Cardiac muscle cell (in vitro differentiated cells and primary cell): ENCODE measurements around the gene GRM3. TPM values are rescaled to one million over a fixed set of nuclear protein-coding genes. Genes with fewer than 3 reads are reported as not detected.

ENCODE experiments used
- DNase-seq, 2 donors: peaks; one replicate each; pipeline versions ENCODE4 v3.0.0 to v3.0.0-alpha.2; 2010 to 2017; ENCODE audit warnings: low read depth in 1 of 2, low spot score in 1 of 2
- H3K27ac ChIP-seq: fragments of 200-600 bp; sonication (generic); 2 replicates; pipeline ENCODE4 v1.5.1; 2016
- H3K27me3 ChIP-seq: fragments of 200-600 bp; sonication (generic); 2 replicates; pipeline ENCODE4 v1.6.0; 2016; ENCODE audit warnings: control low read depth
- H3K36me3 ChIP-seq: fragments of 200-600 bp; sonication (generic); 2 replicates; pipeline ENCODE4 v1.5.1; 2016; ENCODE audit warnings: control low read depth
- H3K4me1 ChIP-seq: fragments of 200-600 bp; sonication (generic); 2 replicates; pipeline ENCODE4 v1.8.1; 2017; ENCODE audit warnings: low read depth, mild to moderate bottlenecking, mixed run types
- H3K4me3 ChIP-seq: fragments of 200-600 bp; sonication (generic); 2 replicates; pipeline ENCODE4 v1.5.1; 2016; ENCODE audit warnings: mild to moderate bottlenecking
- H3K9me3 ChIP-seq: fragments of 200-600 bp; sonication (generic); 2 replicates; pipeline ENCODE4 v1.5.1; 2017; ENCODE audit warnings: low read depth, mild to moderate bottlenecking, control low read depth
- polyA plus RNA-seq: library from polyadenylated mRNA; unstranded; fragments of >200 nt; fragmentation: Nextera tagmentation; extraction: Ambion mirVana; gene quantifications from 2 replicates; pipeline ENCODE4 v1.2.1, GENCODE V29; 2016
- total RNA-seq: library from RNA; depleted of rRNA; stranded (reverse); fragments of >200 nt; gene quantifications from 2 replicates; pipeline ENCODE4 v1.2.3, GENCODE V29; 2016
- TF ChIP-seq, protein P1 (sequence below): IDR thresholded peaks from 2 replicates; pipeline ENCODE4 v1.5.1; 2012; ENCODE audit warnings: low read depth, mild to moderate bottlenecking, low read length

GRM3 gene
- total and polyA plus RNA-seq, 2 experiments from 2014 or later, result 0.78 TPM; not detected in 1

DNA sequence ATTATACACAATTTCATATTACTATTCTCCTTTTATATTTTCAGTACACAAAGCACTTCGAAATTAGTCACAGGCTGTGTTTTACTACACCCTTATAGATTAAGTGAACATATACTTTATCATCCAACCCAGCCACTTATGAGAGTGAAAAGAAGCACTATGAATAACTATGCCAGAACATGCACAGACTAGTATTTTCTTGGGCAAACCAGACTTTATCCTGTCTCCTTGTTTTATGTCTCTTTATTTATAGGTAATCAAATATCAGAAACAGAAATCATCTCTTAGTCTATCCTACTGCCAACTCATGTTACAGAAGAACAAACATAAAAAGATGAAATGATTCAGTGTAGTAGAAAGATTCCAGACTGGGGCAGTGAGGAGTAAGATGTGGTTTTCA lies 171.8 kb downstream of the GRM3 start:
- no peak overlapping the region for H3K27ac ChIP-seq
- TF ChIP-seq, protein P1, sequence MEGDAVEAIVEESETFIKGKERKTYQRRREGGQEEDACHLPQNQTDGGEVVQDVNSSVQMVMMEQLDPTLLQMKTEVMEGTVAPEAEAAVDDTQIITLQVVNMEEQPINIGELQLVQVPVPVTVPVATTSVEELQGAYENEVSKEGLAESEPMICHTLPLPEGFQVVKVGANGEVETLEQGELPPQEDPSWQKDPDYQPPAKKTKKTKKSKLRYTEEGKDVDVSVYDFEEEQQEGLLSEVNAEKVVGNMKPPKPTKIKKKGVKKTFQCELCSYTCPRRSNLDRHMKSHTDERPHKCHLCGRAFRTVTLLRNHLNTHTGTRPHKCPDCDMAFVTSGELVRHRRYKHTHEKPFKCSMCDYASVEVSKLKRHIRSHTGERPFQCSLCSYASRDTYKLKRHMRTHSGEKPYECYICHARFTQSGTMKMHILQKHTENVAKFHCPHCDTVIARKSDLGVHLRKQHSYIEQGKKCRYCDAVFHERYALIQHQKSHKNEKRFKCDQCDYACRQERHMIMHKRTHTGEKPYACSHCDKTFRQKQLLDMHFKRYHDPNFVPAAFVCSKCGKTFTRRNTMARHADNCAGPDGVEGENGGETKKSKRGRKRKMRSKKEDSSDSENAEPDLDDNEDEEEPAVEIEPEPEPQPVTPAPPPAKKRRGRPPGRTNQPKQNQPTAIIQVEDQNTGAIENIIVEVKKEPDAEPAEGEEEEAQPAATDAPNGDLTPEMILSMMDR, result no peak
- H3K36me3 ChIP-seq, result no peaks in the 10 kb centered on the region
- no peak for DNase-seq
- no peaks in the 10 kb centered on the region for H3K4me1 ChIP-seq
- H3K9me3 ChIP-seq, result no peaks in the 10 kb centered on the region
- H3K4me3 ChIP-seq, result no peak overlapping the region
- no peaks in the 10 kb centered on the region for H3K27me3 ChIP-seq

DNA sequence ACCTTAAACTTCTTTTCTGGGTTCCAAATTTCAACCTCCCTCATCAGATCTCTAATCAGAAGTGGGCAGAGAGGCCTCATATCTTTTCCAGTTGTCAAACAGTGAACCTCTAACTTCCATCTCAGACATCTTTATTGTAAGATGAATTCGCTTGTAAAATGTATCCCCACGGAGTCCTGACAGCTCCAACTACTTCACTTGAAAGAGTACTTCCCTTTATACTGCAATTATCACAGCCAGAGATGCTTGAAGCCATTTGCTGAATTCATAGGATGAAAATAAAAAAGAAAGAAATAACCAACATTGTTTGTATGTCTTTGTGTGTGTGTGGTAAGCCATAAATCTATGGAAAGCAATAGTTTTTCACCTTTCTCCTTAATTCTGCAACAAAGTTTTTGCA lies 175.2 kb downstream of the GRM3 start:
- TF ChIP-seq, protein P1, result no peak
- Histone ChIP-seq H3K4me3 (no peak overlapping the region), H3K27me3 (no peaks in the 10 kb centered on the region), H3K36me3 (no peaks in the 10 kb centered on the region), H3K27ac (no peak overlapping the region), H3K9me3 (no peaks in the 10 kb centered on the region), H3K4me1 (no peaks in the 10 kb centered on the region)
- no peak for DNase-seq

DNA sequence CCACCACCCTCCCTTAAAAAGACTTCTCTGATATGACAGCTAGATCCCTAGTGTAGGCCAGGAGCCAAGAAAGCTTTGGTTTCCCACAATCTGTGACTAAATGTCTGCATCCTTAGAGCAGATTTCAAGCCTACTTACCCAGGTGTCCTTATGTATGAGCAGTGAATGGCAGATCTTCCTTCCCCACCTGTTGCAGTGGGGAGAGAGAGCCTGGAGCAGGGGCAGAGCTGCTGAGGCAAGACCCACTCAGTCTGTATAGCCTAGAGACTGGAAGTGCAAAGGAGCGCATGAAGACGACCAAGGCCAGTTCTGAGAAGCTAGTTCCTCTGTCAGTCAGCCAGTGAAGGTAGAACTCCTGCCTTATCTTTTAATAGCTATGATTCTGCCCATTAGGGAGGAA lies 180.1 kb downstream of the GRM3 start:
- TF ChIP-seq, protein P1, result no peak
- no peaks in the 10 kb centered on the region for H3K9me3 ChIP-seq
- no peaks in the 10 kb centered on the region for H3K4me1 ChIP-seq
- H3K27me3 ChIP-seq, result no peaks in the 10 kb centered on the region
- no peaks in the 10 kb centered on the region for H3K36me3 ChIP-seq
- DNase-seq, result no peak
- H3K27ac ChIP-seq, result no peak overlapping the region
- H3K4me3 ChIP-seq, result no peak overlapping the region

DNA sequence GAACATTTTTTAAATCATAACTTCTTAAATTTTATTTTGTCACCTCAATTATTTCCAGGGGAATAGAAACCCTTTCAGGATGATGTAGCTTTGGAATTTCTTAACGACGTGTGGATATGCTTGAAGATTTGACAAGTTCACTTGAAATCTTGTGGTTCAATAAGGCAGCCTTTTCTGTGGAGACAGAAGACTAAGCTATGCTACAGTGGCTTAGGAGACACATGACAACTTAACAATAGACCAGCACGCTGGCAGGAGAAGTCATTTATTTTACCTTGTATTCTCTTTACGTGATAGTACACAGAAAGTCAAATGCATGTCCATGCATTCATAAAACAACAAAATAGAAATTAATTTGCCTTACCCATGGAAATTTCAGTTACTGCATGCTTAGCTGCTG lies 181.6 kb downstream of the GRM3 start:
- Histone ChIP-seq H3K36me3 (no peaks in the 10 kb centered on the region), H3K27ac (no peak overlapping the region), H3K4me1 (no peaks in the 10 kb centered on the region), H3K9me3 (no peaks in the 10 kb centered on the region), H3K4me3 (no peak overlapping the region), H3K27me3 (no peaks in the 10 kb centered on the region)
- TF ChIP-seq, protein P1, result no peak
- no peak for DNase-seq

DNA sequence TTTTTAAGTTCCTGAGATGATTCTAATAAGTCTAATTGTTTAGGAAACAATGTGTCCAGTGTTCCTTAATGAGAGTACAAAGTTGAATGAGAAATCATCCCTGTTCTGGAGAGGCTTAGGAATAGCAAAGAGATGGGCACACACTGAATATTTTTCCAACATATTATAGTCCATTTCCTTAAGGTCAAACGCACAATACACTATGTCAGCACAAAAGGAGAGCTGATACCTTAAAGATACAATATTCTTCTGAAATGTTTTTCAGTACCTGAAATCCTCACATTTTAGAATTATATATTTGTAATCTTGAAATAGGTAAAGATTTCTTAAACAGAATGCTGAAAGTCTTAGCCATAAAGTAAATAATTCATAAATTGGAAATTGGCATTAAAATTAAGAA lies 183.2 kb downstream of the GRM3 start:
- TF ChIP-seq, protein P1, result no peak
- H3K27ac ChIP-seq, result no peak overlapping the region
- no peaks in the 10 kb centered on the region for H3K4me1 ChIP-seq
- no peaks in the 10 kb centered on the region for H3K36me3 ChIP-seq
- H3K4me3 ChIP-seq, result no peak overlapping the region
- H3K27me3 ChIP-seq, result no peaks in the 10 kb centered on the region
- DNase-seq, result no peak
- no peaks in the 10 kb centered on the region for H3K9me3 ChIP-seq

DNA sequence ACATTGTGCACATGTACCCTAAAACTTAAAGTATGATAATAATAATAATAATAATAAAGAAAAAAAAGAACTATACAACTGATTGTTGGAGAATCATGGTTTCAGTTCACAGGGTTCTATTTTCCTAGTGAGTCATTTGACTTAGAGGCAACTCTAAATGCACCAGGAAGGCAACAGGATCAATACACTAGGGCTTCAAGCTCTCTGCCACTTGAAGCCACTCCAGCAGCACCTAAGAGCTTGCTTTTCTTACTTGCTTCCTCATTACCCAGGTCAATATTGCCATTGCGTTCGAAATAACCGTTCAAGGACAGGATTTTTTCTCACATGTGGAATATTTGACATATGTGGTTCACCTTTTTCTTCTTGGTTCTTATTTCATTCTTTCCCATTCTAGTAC lies 189.7 kb downstream of the GRM3 start:
- TF ChIP-seq, protein P1, result no peak
- H3K9me3 ChIP-seq, result no peaks in the 10 kb centered on the region

More for the DNA sequence above, 189.7 kb downstream of the GRM3 start:
- H3K27me3 ChIP-seq, result no peaks in the 10 kb centered on the region
- DNase-seq, result no peak
- no peak overlapping the region for H3K27ac ChIP-seq
- H3K36me3 ChIP-seq, result no peaks in the 10 kb centered on the region
- no peaks in the 10 kb centered on the region for H3K4me1 ChIP-seq
- H3K4me3 ChIP-seq, result no peak overlapping the region
